Measurements from ENCODE around the gene MYL5.

DNA sequence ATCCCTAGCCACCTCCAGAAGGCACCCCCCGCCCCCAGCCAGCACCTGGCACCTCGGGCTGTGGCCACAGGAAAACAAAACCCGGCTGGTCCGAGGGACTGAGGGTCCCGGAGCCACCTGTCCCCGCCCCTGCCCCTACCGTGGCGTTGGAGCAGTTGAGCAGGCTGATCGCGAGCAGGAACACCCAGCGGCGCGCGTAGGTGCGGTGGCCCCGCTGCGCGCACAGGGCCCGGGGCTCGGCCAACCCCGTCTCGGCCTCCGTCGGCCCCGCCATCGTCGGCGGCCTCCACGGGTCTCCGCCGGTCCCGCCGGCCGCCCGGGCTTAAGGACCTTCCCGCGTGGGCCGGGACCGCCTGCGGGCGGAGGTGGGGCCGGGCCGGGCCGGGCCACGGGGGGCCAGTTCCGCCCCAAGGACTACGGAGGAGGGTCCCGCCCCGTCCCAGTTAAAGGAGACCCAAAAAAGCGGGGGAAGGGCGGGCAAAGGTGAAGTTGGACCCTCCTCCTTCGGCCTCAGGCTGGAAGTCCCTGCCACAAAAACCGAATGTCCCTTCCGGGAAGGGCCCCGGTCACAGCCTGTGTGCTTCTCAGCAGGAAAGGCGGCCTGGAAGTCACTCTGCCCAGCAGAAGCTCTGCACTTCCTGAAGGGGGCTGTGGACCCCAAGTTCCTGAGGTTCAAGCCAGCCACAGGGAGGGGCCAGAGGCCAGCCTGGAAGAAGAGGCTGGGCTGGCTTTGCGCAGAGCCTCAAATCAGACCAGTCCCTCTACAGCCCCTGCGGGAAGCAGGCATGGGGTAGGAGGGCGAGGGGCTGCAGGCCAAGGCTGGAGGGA is 14.7 kb downstream of the MYL5 start, which contains the start of gene SLC49A3:
- TF ChIP-seq, protein P1, sequence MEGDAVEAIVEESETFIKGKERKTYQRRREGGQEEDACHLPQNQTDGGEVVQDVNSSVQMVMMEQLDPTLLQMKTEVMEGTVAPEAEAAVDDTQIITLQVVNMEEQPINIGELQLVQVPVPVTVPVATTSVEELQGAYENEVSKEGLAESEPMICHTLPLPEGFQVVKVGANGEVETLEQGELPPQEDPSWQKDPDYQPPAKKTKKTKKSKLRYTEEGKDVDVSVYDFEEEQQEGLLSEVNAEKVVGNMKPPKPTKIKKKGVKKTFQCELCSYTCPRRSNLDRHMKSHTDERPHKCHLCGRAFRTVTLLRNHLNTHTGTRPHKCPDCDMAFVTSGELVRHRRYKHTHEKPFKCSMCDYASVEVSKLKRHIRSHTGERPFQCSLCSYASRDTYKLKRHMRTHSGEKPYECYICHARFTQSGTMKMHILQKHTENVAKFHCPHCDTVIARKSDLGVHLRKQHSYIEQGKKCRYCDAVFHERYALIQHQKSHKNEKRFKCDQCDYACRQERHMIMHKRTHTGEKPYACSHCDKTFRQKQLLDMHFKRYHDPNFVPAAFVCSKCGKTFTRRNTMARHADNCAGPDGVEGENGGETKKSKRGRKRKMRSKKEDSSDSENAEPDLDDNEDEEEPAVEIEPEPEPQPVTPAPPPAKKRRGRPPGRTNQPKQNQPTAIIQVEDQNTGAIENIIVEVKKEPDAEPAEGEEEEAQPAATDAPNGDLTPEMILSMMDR (IDR thresholded peaks at IDR 0.05; ENCODE audit: borderline replicate concordance, extremely low read depth, low read length, poor library complexity, severe bottlenecking): no peak
- TF ChIP-seq EZH2 (IDR thresholded peaks at IDR 0.05; ENCODE audit: borderline replicate concordance, low read depth, low read length, severe bottlenecking): no peak
